ENCODE data around the gene CHN2.

Gene CHN2

DNA sequence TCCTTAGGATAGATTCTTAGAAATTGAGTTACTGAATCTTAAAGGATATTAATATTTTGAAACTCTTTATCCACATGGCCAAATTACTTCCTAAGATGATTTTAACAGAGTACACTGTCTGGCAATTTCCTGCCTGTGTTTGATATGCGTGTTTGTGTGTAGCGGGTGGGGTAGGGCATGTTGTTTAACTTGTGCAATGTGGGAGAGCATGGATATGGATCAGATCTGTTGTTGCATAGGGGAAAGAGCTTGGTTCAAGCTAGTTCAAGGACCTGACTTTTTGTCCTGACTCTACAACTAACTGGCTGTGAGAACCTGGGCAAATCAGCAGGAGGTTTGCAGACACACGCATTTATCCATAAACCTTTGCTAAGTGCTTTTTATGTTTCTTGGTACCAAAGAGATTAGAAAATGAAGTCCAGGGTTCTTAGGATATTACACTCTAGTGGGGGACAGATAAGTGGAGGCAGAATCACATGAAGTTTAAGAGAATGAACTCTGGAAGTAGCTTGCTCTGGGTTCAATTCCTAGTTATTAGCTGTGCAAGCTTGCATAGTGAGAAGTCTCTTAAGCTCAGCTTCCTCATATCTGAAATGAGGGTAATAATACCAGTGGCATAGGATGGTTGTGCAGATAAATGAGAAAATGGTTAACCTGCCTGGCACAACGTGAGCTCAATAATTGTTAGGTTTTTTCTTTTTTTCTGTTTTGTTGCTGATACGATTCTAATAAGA lies 272.8 kb downstream of the CHN2 start:
- no peaks in the 10 kb centered on the region for H3K27me3 ChIP-seq (ENCODE audit: control insufficient read depth in 1 of 2, insufficient read depth in 2 of 2, low read length in 2 of 2)
- H3K4me1 ChIP-seq (ENCODE audit: control insufficient read depth in 1 of 2, insufficient read depth in 2 of 2, low read length in 2 of 2): peaks cover 46 to 65% of the 10 kb centered on the region in 2 donors
- no peaks in the 10 kb centered on the region for H3K9me3 ChIP-seq (ENCODE audit: control insufficient read depth in 1 of 2, low read length in 2 of 2)
- H3K9ac ChIP-seq (ENCODE audit: low read depth in 1 of 2, low read length in 2 of 2): no peak overlapping the region
- H3K4me3 ChIP-seq (ENCODE audit: low read depth in 1 of 2, low read length in 2 of 2): no peak overlapping the region
- H3K27ac ChIP-seq (ENCODE audit: low read depth, low read length): no peak overlapping the region
- H3K36me3 ChIP-seq (ENCODE audit: control insufficient read depth in 1 of 2, insufficient read depth in 2 of 2, low read length in 2 of 2): no peaks in the 10 kb centered on the region

DNA sequence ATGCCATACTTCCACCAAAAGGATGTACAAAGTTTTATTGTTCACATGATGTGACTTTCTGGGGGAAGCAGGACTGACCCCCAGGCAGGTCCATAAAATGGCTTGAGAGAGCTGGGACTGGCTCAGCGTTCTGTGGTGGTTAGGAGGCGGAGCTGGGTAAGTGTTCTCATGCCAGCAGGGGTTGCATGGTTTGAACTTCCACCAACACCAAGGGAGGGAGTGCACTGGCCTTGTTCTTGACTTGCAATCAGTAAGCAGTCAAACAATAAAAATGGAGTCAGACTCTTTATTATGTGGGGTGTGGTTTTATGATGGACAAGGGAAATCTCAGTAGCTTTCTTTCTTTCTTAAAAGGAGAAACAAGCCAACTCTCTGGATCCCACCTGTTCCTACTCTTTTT lies 273.6 kb downstream of the CHN2 start:
- peak overlapping the region in 1 of 2 donors; percentile 24 for H3K4me3 ChIP-seq (ENCODE audit: low read depth in 1 of 2, low read length in 2 of 2)
- no peak overlapping the region for H3K27ac ChIP-seq (ENCODE audit: low read depth, low read length)
- H3K9ac ChIP-seq (ENCODE audit: low read depth in 1 of 2, low read length in 2 of 2): peak overlapping the region in 1 of 2 donors; percentile 12
- no peaks in the 10 kb centered on the region for H3K36me3 ChIP-seq (ENCODE audit: control insufficient read depth in 1 of 2, insufficient read depth in 2 of 2, low read length in 2 of 2)
- no peaks in the 10 kb centered on the region for H3K9me3 ChIP-seq (ENCODE audit: control insufficient read depth in 1 of 2, low read length in 2 of 2)
- H3K27me3 ChIP-seq (ENCODE audit: control insufficient read depth in 1 of 2, insufficient read depth in 2 of 2, low read length in 2 of 2): no peaks in the 10 kb centered on the region
- H3K4me1 ChIP-seq (ENCODE audit: control insufficient read depth in 1 of 2, insufficient read depth in 2 of 2, low read length in 2 of 2): peaks cover 52 to 64% of the 10 kb centered on the region in 2 donors

DNA sequence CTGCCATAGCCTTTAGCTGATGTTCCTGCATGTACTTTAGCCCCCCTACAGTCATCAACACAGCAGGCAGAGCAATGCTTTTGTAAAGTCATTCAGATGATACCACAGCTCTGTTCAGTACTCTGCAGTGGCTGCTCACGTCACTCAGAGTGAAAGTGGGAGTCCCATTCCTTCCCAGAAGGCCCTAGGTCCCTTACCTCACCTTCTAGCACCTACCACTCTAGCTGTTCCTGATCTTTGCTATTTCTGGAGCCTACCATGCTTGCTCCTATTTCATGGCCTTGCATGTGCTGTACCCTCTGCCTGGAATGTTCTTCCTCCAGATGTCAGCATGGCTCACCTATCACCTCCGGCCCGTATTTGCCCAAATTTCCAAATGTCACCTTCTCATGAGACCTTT lies 274.7 kb downstream of the CHN2 start:
- H3K4me1 ChIP-seq (ENCODE audit: control insufficient read depth in 1 of 2, insufficient read depth in 2 of 2, low read length in 2 of 2): peaks cover 43 to 55% of the 10 kb centered on the region in 2 donors
- H3K4me3 ChIP-seq (ENCODE audit: low read depth in 1 of 2, low read length in 2 of 2): no peak overlapping the region

DNA sequence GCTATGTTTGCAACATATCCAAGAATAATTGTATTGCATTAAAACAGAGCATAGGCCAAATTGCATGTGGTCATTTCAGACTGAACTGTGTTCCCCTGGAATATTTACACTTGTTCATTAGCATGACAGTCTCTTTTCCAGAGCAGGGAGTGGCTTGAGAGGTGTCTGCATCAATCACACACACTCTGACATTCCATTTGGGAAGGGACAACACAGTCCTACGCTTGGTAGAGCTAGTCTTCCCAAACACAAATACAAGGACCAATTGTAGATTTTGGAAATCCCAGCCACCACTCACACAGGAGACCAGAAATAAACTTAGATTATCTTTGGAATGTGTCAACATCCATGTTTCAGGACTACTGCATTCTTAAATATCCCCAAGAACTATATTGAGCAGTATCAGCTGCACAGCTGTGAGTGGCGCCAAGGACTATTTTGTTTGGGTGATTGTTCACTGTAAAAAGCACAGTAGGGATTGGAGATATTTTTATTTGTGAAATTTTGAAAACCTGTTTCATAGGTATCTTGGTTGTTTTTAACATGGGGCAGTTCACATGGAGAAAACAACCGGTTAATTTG lies 275.5 kb downstream of the CHN2 start:
- Histone ChIP-seq H3K27ac (ENCODE audit: low read depth, low read length) (no peak overlapping the region), H3K9me3 (ENCODE audit: control insufficient read depth in 1 of 2, low read length in 2 of 2) (no peaks in the 10 kb centered on the region), H3K4me1 (ENCODE audit: control insufficient read depth in 1 of 2, insufficient read depth in 2 of 2, low read length in 2 of 2) (peaks cover 46 to 55% of the 10 kb centered on the region in 2 donors), H3K27me3 (ENCODE audit: control insufficient read depth in 1 of 2, insufficient read depth in 2 of 2, low read length in 2 of 2) (no peaks in the 10 kb centered on the region), H3K36me3 (ENCODE audit: control insufficient read depth in 1 of 2, insufficient read depth in 2 of 2, low read length in 2 of 2) (no peaks in the 10 kb centered on the region), H3K4me3 (ENCODE audit: low read depth in 1 of 2, low read length in 2 of 2) (no peak overlapping the region), H3K9ac (ENCODE audit: low read depth in 1 of 2, low read length in 2 of 2) (no peak overlapping the region)

More for the DNA sequence above, 274.7 kb downstream of the CHN2 start:
- Histone ChIP-seq H3K9ac (ENCODE audit: low read depth in 1 of 2, low read length in 2 of 2) (no peak overlapping the region), H3K27ac (ENCODE audit: low read depth, low read length) (no peak overlapping the region), H3K27me3 (ENCODE audit: control insufficient read depth in 1 of 2, insufficient read depth in 2 of 2, low read length in 2 of 2) (no peaks in the 10 kb centered on the region), H3K36me3 (ENCODE audit: control insufficient read depth in 1 of 2, insufficient read depth in 2 of 2, low read length in 2 of 2) (no peaks in the 10 kb centered on the region), H3K9me3 (ENCODE audit: control insufficient read depth in 1 of 2, low read length in 2 of 2) (no peaks in the 10 kb centered on the region)

DNA sequence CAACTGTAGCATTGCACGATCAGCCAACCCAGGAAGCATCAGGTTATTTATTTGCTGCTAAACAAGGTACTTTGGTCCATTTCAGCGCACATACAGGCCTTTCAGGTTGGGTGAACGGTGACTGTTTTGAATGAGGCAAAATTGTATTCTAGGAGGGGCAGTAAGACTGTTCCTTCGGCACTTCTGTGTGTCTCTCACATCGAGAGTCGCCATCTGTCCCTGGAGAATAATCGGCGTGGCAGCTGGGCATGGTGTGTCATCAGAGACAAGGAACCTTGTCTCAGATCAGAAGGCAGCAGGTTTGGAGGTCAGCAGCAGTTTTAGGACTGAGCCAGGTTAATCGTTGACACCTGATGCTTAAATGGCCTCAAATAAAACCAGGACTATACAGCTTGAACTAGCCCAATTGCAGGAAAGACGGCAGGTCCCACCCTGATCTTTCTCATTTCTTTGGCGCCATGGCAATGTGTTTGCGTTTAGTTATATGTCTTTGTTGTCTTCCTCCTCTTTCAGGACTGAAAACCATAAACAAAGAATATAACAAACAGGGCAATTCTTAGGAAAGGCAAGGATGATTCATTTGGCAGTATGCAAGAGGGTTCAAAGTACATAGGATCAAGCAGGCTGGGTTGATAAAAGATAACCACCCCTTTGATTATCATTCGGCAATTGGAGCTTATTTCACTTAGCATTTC lies 277.0 kb downstream of the CHN2 start:
- Histone ChIP-seq H3K27me3 (ENCODE audit: control insufficient read depth in 1 of 2, insufficient read depth in 2 of 2, low read length in 2 of 2) (no peaks in the 10 kb centered on the region), H3K27ac (ENCODE audit: low read depth, low read length) (peak overlapping the region; percentile 45), H3K9ac (ENCODE audit: low read depth in 1 of 2, low read length in 2 of 2) (peak overlapping the region in 1 of 2 donors; percentile 54), H3K4me1 (ENCODE audit: control insufficient read depth in 1 of 2, insufficient read depth in 2 of 2, low read length in 2 of 2) (peaks cover 46 to 49% of the 10 kb centered on the region in 2 donors), H3K4me3 (ENCODE audit: low read depth in 1 of 2, low read length in 2 of 2) (peak overlapping the region; percentile 36 to 55), H3K9me3 (ENCODE audit: control insufficient read depth in 1 of 2, low read length in 2 of 2) (no peaks in the 10 kb centered on the region), H3K36me3 (ENCODE audit: control insufficient read depth in 1 of 2, insufficient read depth in 2 of 2, low read length in 2 of 2) (no peaks in the 10 kb centered on the region)

DNA sequence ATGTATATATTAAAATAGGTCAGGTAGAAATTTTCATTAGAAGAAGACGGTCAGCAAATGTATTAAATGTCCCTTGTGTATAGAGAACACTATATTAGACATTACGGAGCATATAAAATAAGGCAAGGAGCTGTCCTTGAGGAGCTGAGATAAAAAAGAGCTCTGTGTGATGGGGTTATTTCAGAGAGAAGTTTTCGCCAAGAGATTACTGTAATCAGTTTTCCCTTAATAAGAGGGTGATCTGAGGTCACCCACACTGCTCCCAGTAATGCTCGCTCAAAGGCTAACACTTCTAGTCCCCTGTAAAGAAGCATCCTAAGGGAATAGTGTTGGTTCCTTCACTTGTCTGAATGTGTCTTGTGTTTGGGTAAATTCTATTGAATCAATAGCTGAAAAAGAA lies 282.3 kb downstream of the CHN2 start:
- H3K9ac ChIP-seq (ENCODE audit: low read depth in 1 of 2, low read length in 2 of 2): no peak overlapping the region
- no peak overlapping the region for H3K27ac ChIP-seq (ENCODE audit: low read depth, low read length)

DNA sequence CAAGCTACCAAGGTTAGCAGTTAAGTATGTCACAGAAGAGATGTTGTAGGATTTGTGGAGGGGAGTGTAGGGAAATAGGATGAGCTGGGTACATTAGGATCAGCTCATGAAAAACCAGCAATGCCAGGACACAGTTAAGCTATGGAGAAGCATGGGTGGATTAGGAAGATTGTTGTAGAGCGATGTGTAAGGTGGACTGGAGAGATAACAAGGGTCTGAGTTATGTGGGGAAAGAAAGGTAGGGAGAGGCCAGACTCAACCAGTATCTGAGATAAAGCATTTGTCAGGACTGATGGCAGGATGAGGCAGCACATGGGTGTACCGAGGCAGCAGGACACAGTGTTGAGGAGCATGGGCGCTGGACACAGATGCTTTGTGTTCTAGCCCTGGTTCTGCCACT lies 283.7 kb downstream of the CHN2 start:
- Histone ChIP-seq H3K4me1 (ENCODE audit: control insufficient read depth in 1 of 2, insufficient read depth in 2 of 2, low read length in 2 of 2) (peaks cover 26 to 30% of the 10 kb centered on the region in 2 donors), H3K9ac (ENCODE audit: low read depth in 1 of 2, low read length in 2 of 2) (no peak overlapping the region), H3K4me3 (ENCODE audit: low read depth in 1 of 2, low read length in 2 of 2) (no peak overlapping the region), H3K27me3 (ENCODE audit: control insufficient read depth in 1 of 2, insufficient read depth in 2 of 2, low read length in 2 of 2) (no peaks in the 10 kb centered on the region), H3K9me3 (ENCODE audit: control insufficient read depth in 1 of 2, low read length in 2 of 2) (no peaks in the 10 kb centered on the region), H3K27ac (ENCODE audit: low read depth, low read length) (no peak overlapping the region), H3K36me3 (ENCODE audit: control insufficient read depth in 1 of 2, insufficient read depth in 2 of 2, low read length in 2 of 2) (no peaks in the 10 kb centered on the region)

More for the DNA sequence above, 282.3 kb downstream of the CHN2 start:
- Histone ChIP-seq H3K4me1 (ENCODE audit: control insufficient read depth in 1 of 2, insufficient read depth in 2 of 2, low read length in 2 of 2) (peaks cover 30 to 42% of the 10 kb centered on the region in 2 donors), H3K27me3 (ENCODE audit: control insufficient read depth in 1 of 2, insufficient read depth in 2 of 2, low read length in 2 of 2) (no peaks in the 10 kb centered on the region), H3K4me3 (ENCODE audit: low read depth in 1 of 2, low read length in 2 of 2) (no peak overlapping the region), H3K36me3 (ENCODE audit: control insufficient read depth in 1 of 2, insufficient read depth in 2 of 2, low read length in 2 of 2) (no peaks in the 10 kb centered on the region), H3K9me3 (ENCODE audit: control insufficient read depth in 1 of 2, low read length in 2 of 2) (no peaks in the 10 kb centered on the region)

DNA sequence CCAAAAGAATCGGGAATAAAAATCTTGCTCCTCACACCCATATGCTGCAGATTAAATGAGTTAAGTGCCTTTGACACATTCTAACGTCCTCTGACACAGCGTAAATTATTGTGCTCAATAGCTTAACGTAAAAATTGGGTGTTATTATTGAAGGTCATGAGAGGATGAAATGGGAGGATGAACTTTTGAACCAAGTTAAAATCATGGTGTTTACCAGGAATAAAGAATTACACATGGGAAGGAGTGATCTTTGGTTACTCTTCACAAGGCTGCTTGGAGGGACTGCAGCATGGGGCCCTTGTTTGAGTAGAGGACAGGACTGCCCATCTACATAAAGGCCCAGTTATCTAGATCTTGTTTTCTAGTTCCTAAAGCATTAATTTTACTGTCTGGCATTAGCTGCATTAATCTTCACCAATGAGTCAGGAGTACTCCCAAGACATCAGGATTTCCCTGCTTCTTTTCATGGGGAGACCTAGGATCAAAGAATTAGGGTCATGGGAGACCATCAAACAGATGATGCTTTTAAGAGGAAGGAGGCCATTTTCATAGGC lies 284.2 kb downstream of the CHN2 start:
- H3K9me3 ChIP-seq (ENCODE audit: control insufficient read depth in 1 of 2, low read length in 2 of 2): no peaks in the 10 kb centered on the region
- no peaks in the 10 kb centered on the region for H3K27me3 ChIP-seq (ENCODE audit: control insufficient read depth in 1 of 2, insufficient read depth in 2 of 2, low read length in 2 of 2)
- no peaks in the 10 kb centered on the region for H3K36me3 ChIP-seq (ENCODE audit: control insufficient read depth in 1 of 2, insufficient read depth in 2 of 2, low read length in 2 of 2)
- H3K4me1 ChIP-seq (ENCODE audit: control insufficient read depth in 1 of 2, insufficient read depth in 2 of 2, low read length in 2 of 2): peaks cover 30 to 31% of the 10 kb centered on the region in 2 donors
- H3K9ac ChIP-seq (ENCODE audit: low read depth in 1 of 2, low read length in 2 of 2): no peak overlapping the region
- no peak overlapping the region for H3K27ac ChIP-seq (ENCODE audit: low read depth, low read length)
- H3K4me3 ChIP-seq (ENCODE audit: low read depth in 1 of 2, low read length in 2 of 2): no peak overlapping the region

DNA sequence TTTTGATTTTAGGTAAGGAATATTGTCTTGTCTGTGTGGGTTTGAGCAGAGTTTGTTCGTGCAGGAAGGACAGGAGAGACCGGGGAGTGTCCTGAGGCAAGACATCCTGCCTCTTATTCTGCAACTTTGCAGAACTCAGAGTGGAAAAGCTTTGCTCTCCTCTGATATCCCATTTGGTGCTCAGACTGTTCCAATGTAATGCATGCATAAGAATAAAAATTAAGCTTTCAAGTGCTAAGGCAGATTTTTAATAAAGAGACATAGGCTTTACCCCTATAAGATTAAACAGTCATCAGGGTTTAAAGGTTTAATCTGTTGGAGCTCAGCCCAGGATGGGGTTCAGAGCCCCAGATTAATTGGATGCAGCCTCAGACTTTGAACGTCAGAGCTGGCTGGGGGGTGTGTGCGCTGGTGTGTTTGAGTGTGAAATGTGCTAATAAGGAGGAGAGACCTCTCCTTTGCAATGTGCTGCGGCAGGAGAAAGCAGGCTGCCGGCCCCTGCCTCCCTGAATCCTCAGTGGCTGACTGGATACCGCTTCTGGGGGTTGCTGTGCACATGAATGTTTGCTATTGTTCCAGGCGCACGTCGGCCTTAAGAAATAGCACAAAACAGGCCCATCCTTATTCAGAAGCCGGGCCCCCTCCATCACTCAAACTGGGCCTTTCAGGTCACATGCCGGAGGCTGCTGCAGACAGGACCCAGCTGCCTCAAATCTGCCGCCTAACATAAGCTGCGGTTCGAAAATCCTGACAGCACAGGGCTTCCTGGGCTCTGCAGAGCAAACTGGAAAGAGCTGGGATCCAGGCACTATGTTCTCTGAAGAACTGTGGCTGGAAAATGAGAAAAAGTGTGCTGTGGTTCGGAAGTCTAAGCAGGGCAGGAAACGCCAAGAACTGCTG lies 285.0 kb downstream of the CHN2 start:
- Histone ChIP-seq H3K27me3 (ENCODE audit: control insufficient read depth in 1 of 2, insufficient read depth in 2 of 2, low read length in 2 of 2) (no peaks in the 10 kb centered on the region), H3K4me1 (ENCODE audit: control insufficient read depth in 1 of 2, insufficient read depth in 2 of 2, low read length in 2 of 2) (peaks cover 28 to 34% of the 10 kb centered on the region in 2 donors), H3K4me3 (ENCODE audit: low read depth in 1 of 2, low read length in 2 of 2) (peak overlapping the region; percentile 67 to 82), H3K9me3 (ENCODE audit: control insufficient read depth in 1 of 2, low read length in 2 of 2) (no peaks in the 10 kb centered on the region), H3K36me3 (ENCODE audit: control insufficient read depth in 1 of 2, insufficient read depth in 2 of 2, low read length in 2 of 2) (no peaks in the 10 kb centered on the region), H3K9ac (ENCODE audit: low read depth in 1 of 2, low read length in 2 of 2) (peak overlapping the region; percentile 63 to 92), H3K27ac (ENCODE audit: low read depth, low read length) (peak overlapping the region; percentile 6)
